GM12878 (cell line): ENCODE measurements around the gene DCAF4. TPM values are rescaled to one million over a fixed set of nuclear protein-coding genes. Genes with fewer than 3 reads are reported as not detected.

ENCODE experiments used
- E2F8 ChIP-seq: fragments of 450-650 bp; IDR thresholded peaks from 2 replicates; pipeline ENCODE4 v1.6.1; 2018; ENCODE audit warnings: mild to moderate bottlenecking, low read depth, moderate library complexity; ENCODE audit not compliant: partially characterized antibody
- IRF4 ChIP-seq: IDR thresholded peaks from 2 replicates; pipeline ENCODE4 v1.6.1; 2011; ENCODE audit warnings: low read depth, low read length
- NR2F1 ChIP-seq: fragments of 450-650 bp; conservative IDR thresholded peaks from 2 replicates; pipeline ENCODE4 v1.6.1; 2017; ENCODE audit warnings: mild to moderate bottlenecking
- POLR2A ChIP-seq: IDR thresholded peaks from 2 replicates; pipeline ENCODE4 v1.6.1; 2011; ENCODE audit warnings: low read depth, mild to moderate bottlenecking, low read length
- RAD51 ChIP-seq: fragments of 450-650 bp; IDR thresholded peaks from 2 replicates; pipeline ENCODE4 v1.6.1; 2016; ENCODE audit warnings: moderate library complexity, mild to moderate bottlenecking, inconsistent platforms
- SPI1 ChIP-seq: IDR thresholded peaks from 2 replicates; pipeline ENCODE4 v1.6.1; 2011; ENCODE audit warnings: low read depth, mild to moderate bottlenecking, low read length, moderate library complexity, borderline replicate concordance; ENCODE audit not compliant: insufficient read depth
- ZBTB40 ChIP-seq: fragments of 450-650 bp; IDR thresholded peaks from 2 replicates; pipeline ENCODE4 v1.6.1; 2016; ENCODE audit warnings: mild to moderate bottlenecking, moderate library complexity, borderline replicate concordance
- polyA plus RNA-seq, 11 experiments: library from polyadenylated mRNA; depleted of rRNA in 4 of 11; unstranded in 6 of 11; stranded (reverse) in 5 of 11; fragments of >200 nt; fragmentation: Nextera tagmentation in 4 of 11; fragmentation: Illumina TruSeq in 1 of 11; extraction: Ambion mirVana in 4 of 11; extraction: Trizol in 1 of 11; gene quantifications; 1 replicate in 1 of 11; 2 replicates in 10 of 11; pipeline versions ENCODE4 v1.2.1 to v1.2.3, GENCODE V29; 2011 to 2016; ENCODE audit warnings: inconsistent platforms in 2 of 11, missing spikeins in 2 of 11, low read depth in 1 of 11
- total RNA-seq, 4 experiments: library from RNA; depleted of rRNA in 3 of 4; stranded (reverse); fragments of >200 nt in 3 of 4; fragmentation: Illumina TruSeq in 1 of 4; extraction: Trizol in 1 of 4; gene quantifications; 2 replicates each; pipeline versions ENCODE4 v1.2.1 to v1.2.3, GENCODE V29; 2013 to 2021

Gene DCAF4
- total and polyA plus RNA-seq, 10 of the 15 experiments (the other 5 are each of a cell fraction or from before 2014, with no cell fraction given) = 2.6 to 51.1 (median 21.0) TPM

GRCh38 chr14:72965249-72965648 lies 39.0 kb downstream of the DCAF4 start (continued):
- TF ChIP-seq SPI1 = no peak
- TF ChIP-seq ZBTB40 = no peak
- TF ChIP-seq NR2F1 = no peak
- TF ChIP-seq POLR2A = no peak
- no peak for TF ChIP-seq RAD51
- no peak for TF ChIP-seq IRF4
- no peak for TF ChIP-seq E2F8
